H1 (cell line): ENCODE results near the gene OR51B5. TPM values are rescaled to one million over a fixed set of nuclear protein-coding genes. Genes with fewer than 3 reads are reported as not detected.

Experiments used
- CTCF ChIA-PET: fragments of 300-600 bp; sonication (Branson Sonifier 250); formaldehyde crosslinking; loops from one replicate; lab custom pipeline; 2021; ENCODE audit not compliant: partially characterized antibody; lab: Charles Lee
- POLR2A ChIA-PET: fragments of 300-600 bp; sonication (Branson Sonifier 250); formaldehyde crosslinking; loops from one replicate; lab custom pipeline; 2021; ENCODE audit warnings: inconsistent platforms; ENCODE audit not compliant: partially characterized antibody; lab: Charles Lee
- DNase-seq, 2 experiments: peaks; one replicate each; pipeline versions ENCODE4 v3.0.0 to v3.0.0-alpha.2; 2010 to 2022; ENCODE audit warnings: low spot score in 2 of 2, low read depth in 1 of 2, mixed read lengths in 1 of 2
- FAIRE-seq: peaks from 2 replicates; lab custom pipeline; 2011; peaks lifted over from hg19 to GRCh38; lab: Jason Lieb, UNC
- H2AFZ ChIP-seq: 2 replicates; pipeline ENCODE4 v1.8.1; 2012; ENCODE audit warnings: low read length, inconsistent platforms
- H2AK5ac ChIP-seq: 2 replicates; pipeline ENCODE4 v1.6.1; 2013; ENCODE audit warnings: low read depth, low read length
- H2BK120ac ChIP-seq: replicated peaks from 2 replicates; pipeline ENCODE3; 2013; ENCODE audit warnings: low read depth, low read length, inconsistent platforms
- H2BK12ac ChIP-seq: 2 replicates; pipeline ENCODE4 v1.6.1; 2013; ENCODE audit warnings: low read depth, low read length
- H2BK15ac ChIP-seq: 2 replicates; pipeline ENCODE4 v1.6.1; 2013; ENCODE audit warnings: low read length
- H2BK20ac ChIP-seq: 2 replicates; pipeline ENCODE4 v1.6.1; 2013; ENCODE audit warnings: low read length
- H2BK5ac ChIP-seq: 2 replicates; pipeline ENCODE4 v1.6.1; 2013; ENCODE audit warnings: low read depth, low read length
- H3K14ac ChIP-seq: 2 replicates; pipeline ENCODE4 v1.6.1; 2013; ENCODE audit warnings: inconsistent platforms; ENCODE audit not compliant: insufficient read length
- H3K18ac ChIP-seq: 2 replicates; pipeline ENCODE4 v1.6.1; 2013; ENCODE audit warnings: low read length; ENCODE audit errors: extremely low read depth
- H3K23ac ChIP-seq: 2 replicates; pipeline ENCODE4 v1.6.1; 2013; ENCODE audit warnings: inconsistent platforms; ENCODE audit not compliant: insufficient read length
- H3K23me2 ChIP-seq: 2 replicates; pipeline ENCODE4 v1.6.1; 2013; ENCODE audit warnings: low read depth, low read length
- H3K27ac ChIP-seq: 2 replicates; pipeline ENCODE4 v1.6.1; 2011; ENCODE audit warnings: low read depth, low read length, inconsistent platforms
- H3K27me3 ChIP-seq, 4 experiments: replicated peaks in 1 of 4; 1 replicate in 1 of 4; 2 replicates in 3 of 4; pipeline versions ENCODE4 v1.6.1 to v1.8.1; 2011 to 2013; ENCODE audit warnings: low read length in 3 of 4, mild to moderate bottlenecking in 3 of 4, inconsistent platforms in 2 of 4, mixed read lengths in 2 of 4, moderate library complexity in 1 of 4; ENCODE audit not compliant: control insufficient read depth in 3 of 4, insufficient read depth in 3 of 4; ENCODE audit errors: extremely low read depth in 1 of 4
- H3K36me3 ChIP-seq, 4 experiments: 2 replicates each; pipeline versions ENCODE4 v1.6.1 to v1.8.1; 2011 to 2013; ENCODE audit warnings: mild to moderate bottlenecking in 4 of 4, low read length in 3 of 4, moderate library complexity in 2 of 4, control low read depth in 1 of 4, inconsistent platforms in 1 of 4; ENCODE audit not compliant: insufficient read depth in 4 of 4, control insufficient read depth in 2 of 4
- H3K4ac ChIP-seq: replicated peaks from 2 replicates; pipeline ENCODE3; 2013; ENCODE audit warnings: low read length, low read depth, mixed read lengths, inconsistent platforms; ENCODE audit not compliant: insufficient read length
- H3K4me1 ChIP-seq, 4 experiments: replicated peaks in 1 of 4; 1 replicate in 1 of 4; 2 replicates in 3 of 4; pipeline versions ENCODE4 v1.6.1 to v1.8.1; 2011 to 2013; ENCODE audit warnings: low read length in 3 of 4, inconsistent platforms in 2 of 4, mixed read lengths in 1 of 4; ENCODE audit not compliant: insufficient read depth in 4 of 4, control insufficient read depth in 3 of 4
- H3K4me2 ChIP-seq, 2 experiments: 2 replicates each; pipeline versions ENCODE4 v1.6.1 to v1.8.1; 2011 to 2013; ENCODE audit warnings: low read depth in 2 of 2, low read length in 2 of 2, control low read depth in 1 of 2, inconsistent platforms in 1 of 2, mild to moderate bottlenecking in 1 of 2; ENCODE audit not compliant: insufficient read depth in 1 of 2
- H3K4me3 ChIP-seq, 4 experiments: fragments of 200-600, 300-600 bp in 1 of 4; sonication (generic), shearing (Covaris generic), sonication (Bioruptor Twin) in 1 of 4; 2 replicates each; pipeline versions ENCODE4 v1.5.1 to v1.8.1; 2011 to 2016; ENCODE audit warnings: low read length in 4 of 4, low read depth in 3 of 4, control low read depth in 2 of 4, inconsistent platforms in 2 of 4, mild to moderate bottlenecking in 2 of 4, mixed read lengths in 1 of 4, moderate library complexity in 1 of 4; ENCODE audit not compliant: insufficient read depth in 2 of 4; ENCODE audit errors: extremely low read depth in 1 of 4
- H3K56ac ChIP-seq: replicated peaks from 2 replicates; pipeline ENCODE3; 2013; ENCODE audit warnings: low read depth, mild to moderate bottlenecking, mixed read lengths, low read length, inconsistent platforms; ENCODE audit not compliant: insufficient read length
- H3K79me1 ChIP-seq: 2 replicates; pipeline ENCODE4 v1.6.1; 2013; ENCODE audit warnings: low read depth, low read length, control low read depth
- H3K79me2 ChIP-seq, 2 experiments: 2 replicates each; pipeline versions ENCODE4 v1.6.1 to v1.8.1; 2012 to 2013; ENCODE audit warnings: low read length in 2 of 2, mild to moderate bottlenecking in 2 of 2, inconsistent platforms in 1 of 2; ENCODE audit not compliant: insufficient read depth in 2 of 2, control insufficient read depth in 1 of 2
- H3K9ac ChIP-seq, 4 experiments: replicated peaks in 1 of 4; 1 replicate in 1 of 4; 2 replicates in 3 of 4; pipeline versions ENCODE4 v1.6.1 to v1.8.1; 2011 to 2013; ENCODE audit warnings: low read depth in 3 of 4, low read length in 3 of 4, control low read depth in 2 of 4, mild to moderate bottlenecking in 2 of 4, moderate library complexity in 2 of 4, inconsistent platforms in 1 of 4; ENCODE audit errors: extremely low read depth in 1 of 4
- H3K9me3 ChIP-seq, 2 experiments: 2 replicates each; pipeline versions ENCODE4 v1.6.1 to v1.8.1; 2012 to 2013; ENCODE audit warnings: mild to moderate bottlenecking in 2 of 2, moderate library complexity in 2 of 2, control low read depth in 1 of 2, inconsistent platforms in 1 of 2, low read depth in 1 of 2, low read length in 1 of 2, mixed read lengths in 1 of 2; ENCODE audit not compliant: insufficient read depth in 2 of 2
- H4K20me1 ChIP-seq, 2 experiments: replicated peaks in 1 of 2; 2 replicates each; pipeline versions ENCODE3 to v1.8.1; 2011 to 2013; ENCODE audit warnings: inconsistent platforms in 2 of 2, low read length in 2 of 2, mild to moderate bottlenecking in 1 of 2; ENCODE audit not compliant: insufficient read depth in 2 of 2, control insufficient read depth in 1 of 2
- H4K5ac ChIP-seq: 2 replicates; pipeline ENCODE4 v1.6.1; 2013; ENCODE audit warnings: low read length, low read depth, mixed read lengths, inconsistent platforms; ENCODE audit not compliant: insufficient read length
- H4K8ac ChIP-seq: 2 replicates; pipeline ENCODE4 v1.8.0; 2013; ENCODE audit warnings: mild to moderate bottlenecking, moderate library complexity, low read length, inconsistent platforms; ENCODE audit not compliant: insufficient read depth; ENCODE audit errors: extremely low read depth
- H4K91ac ChIP-seq: replicated peaks from 2 replicates; pipeline ENCODE3; 2013; ENCODE audit warnings: low read length, mixed read lengths, inconsistent platforms; ENCODE audit not compliant: insufficient read length
- BCL11A ChIP-seq, 2 experiments: IDR thresholded peaks; one replicate each; pipeline ENCODE4 v1.6.1; 2011; ENCODE audit warnings: low read depth in 2 of 2, low read length in 2 of 2, mild to moderate bottlenecking in 2 of 2
- CTBP2 ChIP-seq: IDR thresholded peaks from 2 replicates; pipeline ENCODE4 v1.7.0; 2011; ENCODE audit warnings: borderline replicate concordance, mild to moderate bottlenecking, moderate library complexity, mixed read lengths, low read length; ENCODE audit not compliant: insufficient read depth, insufficient read length
- SIRT6 ChIP-seq: IDR thresholded peaks from one replicate; pipeline ENCODE4 v1.7.1; 2012; ENCODE audit warnings: low read length, inconsistent platforms
- SRF ChIP-seq: IDR thresholded peaks from 2 replicates; pipeline ENCODE4 v1.6.1; 2011; ENCODE audit warnings: mild to moderate bottlenecking, low read depth, low read length, moderate library complexity
- SUZ12 ChIP-seq: fragments of 200-600 bp; sonication (generic); IDR thresholded peaks from 2 replicates; pipeline ENCODE4 v1.6.1; 2012; ENCODE audit warnings: mild to moderate bottlenecking, inconsistent platforms, low read length, moderate library complexity, mixed read lengths
- TBP ChIP-seq: IDR thresholded peaks from 2 replicates; pipeline ENCODE4 v1.6.1; 2011; ENCODE audit warnings: low read depth, low read length, improper control_type of control experiment
- TCF12 ChIP-seq: IDR thresholded peaks from 2 replicates; pipeline ENCODE4 v1.6.1; 2011; ENCODE audit warnings: low read depth, mild to moderate bottlenecking, low read length
- WGBS, 2 experiments: shearing (Covaris generic) in 1 of 2; methylation state at CpG; one replicate each; pipeline versions ENCODE4 v1.1.6 to v1.1.7; 2013 to 2015; ENCODE audit warnings: low lambda C conversion rate in 2 of 2, mixed read lengths in 2 of 2, inconsistent platforms in 1 of 2, low coverage in 1 of 2, missing lambda C conversion rate in 1 of 2; ENCODE audit not compliant: insufficient replicate concordance in 2 of 2, insufficient coverage in 1 of 2, insufficient read length in 1 of 2; ENCODE audit errors: extremely low coverage in 1 of 2, missing lambda C conversion rate in 1 of 2; 5-methylcytosine and 5-hydroxymethylcytosine counted together
- polyA plus RNA-seq, 7 experiments: library from polyadenylated mRNA; depleted of rRNA in 3 of 7; stranded (reverse) in 5 of 7; unstranded in 2 of 7; fragments of >200 nt in 5 of 7; fragments of 200-250 nt in 2 of 7; gene quantifications; 1 replicate in 5 of 7; 2 replicates in 1 of 7; 4 replicates in 1 of 7; pipeline versions ENCODE4 v1.2.1 to v1.2.3, GENCODE V29; 2011 to 2013; ENCODE audit warnings: missing spikeins in 2 of 7, mixed read lengths in 2 of 7
- total RNA-seq: library from RNA; stranded (reverse); fragmentation: NEBNext Ultra II Directional; extraction: Animal tissue kit (Norgen Biotek cat#: 25700); gene quantifications from 2 replicates; pipeline ENCODE4 v1.2.1, GENCODE V29; 2021
- TF ChIP-seq, protein P1 (sequence below): IDR thresholded peaks from 2 replicates; pipeline ENCODE4 v1.6.1; 2011; ENCODE audit warnings: low read depth, mild to moderate bottlenecking, low read length; ENCODE audit not compliant: insufficient read depth

OR51B5 gene
- total and polyA plus RNA-seq, 2 of the 8 experiments (the other 6 are each of a cell fraction or from before 2014, with no cell fraction given): not detected

DNA sequence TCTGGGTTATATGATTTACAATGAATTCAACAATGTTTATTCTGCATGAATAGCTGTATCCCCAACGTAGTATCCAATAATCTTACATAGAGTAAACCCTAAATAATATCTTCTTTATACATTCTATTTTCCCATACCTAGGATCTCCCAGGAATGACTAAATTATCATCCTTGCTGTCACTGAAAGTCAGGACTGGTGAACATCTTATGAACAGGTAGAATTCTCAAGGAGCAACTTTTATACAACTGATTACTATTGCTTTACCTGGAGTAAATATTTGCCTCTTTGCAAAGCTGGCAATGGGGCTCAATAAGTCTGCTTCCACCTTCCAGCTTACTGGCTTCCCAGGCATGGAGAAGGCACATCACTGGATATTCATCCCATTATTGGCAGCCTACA lies 7.9 kb upstream of the OR51B5 start, which contains the start of gene OR51B6:
Gene OR51B6 (plus strand): TSS at position 301 of the 400 bp plus-strand sequence. CDS start 0 bp downstream, at position 301.
- Histone ChIP-seq H3K4me3 (no peak within 1 kb of the TSS), H3K23me2 (no peaks in the 10 kb centered on the region), H3K9ac (no peak within 1 kb of the TSS), H4K20me1 (no peaks in the 10 kb centered on the region), H3K4ac (no peak within 1 kb of the TSS), H2BK120ac (no peak within 1 kb of the TSS), H3K4me2 (no peak within 1 kb of the TSS), H3K56ac (no peak within 1 kb of the TSS), H4K8ac (no peak within 1 kb of the TSS), H3K18ac (no peak within 1 kb of the TSS), H2BK20ac (no peak within 1 kb of the TSS), H3K14ac (no peak within 1 kb of the TSS), H3K4me1 (peaks cover 0 to 5% (median 3%) of the 10 kb centered on the region in 4 experiments; a peak in 2 of 7 replicates), H2BK15ac (no peak within 1 kb of the TSS), H3K23ac (no peak within 1 kb of the TSS), H3K36me3 (no peaks in the 10 kb centered on the region), H2AFZ (no peak within 1 kb of the TSS), H3K9me3 (no peaks in the 10 kb centered on the region), H4K5ac (no peak within 1 kb of the TSS)
- DNase-seq: no peak
- no peak for FAIRE-seq
- CTCF ChIA-PET: interaction anchor here (1.0 to 2.2 kb wide), 4 partner anchors 11 to 25 kb away, joined by 3 to 6 read pairs (median 4); no protein-coding TSS in a partner anchor
- 79% methylated on average over 1 of the region's 1 CpG; no CpG with 5 or more reads in 1 of the 2 experiments for WGBS, 2 experiments
- no peak for TF ChIP-seq TCF12
- TF ChIP-seq SRF: no peak
- no peak for TF ChIP-seq SUZ12
- TF ChIP-seq, protein P1, sequence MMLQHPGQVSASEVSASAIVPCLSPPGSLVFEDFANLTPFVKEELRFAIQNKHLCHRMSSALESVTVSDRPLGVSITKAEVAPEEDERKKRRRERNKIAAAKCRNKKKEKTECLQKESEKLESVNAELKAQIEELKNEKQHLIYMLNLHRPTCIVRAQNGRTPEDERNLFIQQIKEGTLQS: no peak
- no peak for TF ChIP-seq SIRT6
- no peak for TF ChIP-seq CTBP2
- no peak for TF ChIP-seq TBP
- TF ChIP-seq BCL11A (IDR thresholded peaks at IDR 0.05; ENCODE audit: low read depth in 2 of 2, low read length in 2 of 2): no peak
- TF ChIP-seq, all 59 proteins: peak for 0
- no peaks in the 10 kb centered on the region for H3K27me3 ChIP-seq
- no peaks in the 10 kb centered on the region for H3K79me1 ChIP-seq
- no peak within 1 kb of the TSS for H3K27ac ChIP-seq
- no peak within 1 kb of the TSS for H2AK5ac ChIP-seq
- POLR2A ChIA-PET: no interaction called here
- H2BK5ac ChIP-seq: no peak within 1 kb of the TSS
- no peak within 1 kb of the TSS for H2BK12ac ChIP-seq
- H4K91ac ChIP-seq: no peak within 1 kb of the TSS
- no peaks in the 10 kb centered on the region for H3K79me2 ChIP-seq
